ENCODE results near the gene PRR23B.

DNA sequence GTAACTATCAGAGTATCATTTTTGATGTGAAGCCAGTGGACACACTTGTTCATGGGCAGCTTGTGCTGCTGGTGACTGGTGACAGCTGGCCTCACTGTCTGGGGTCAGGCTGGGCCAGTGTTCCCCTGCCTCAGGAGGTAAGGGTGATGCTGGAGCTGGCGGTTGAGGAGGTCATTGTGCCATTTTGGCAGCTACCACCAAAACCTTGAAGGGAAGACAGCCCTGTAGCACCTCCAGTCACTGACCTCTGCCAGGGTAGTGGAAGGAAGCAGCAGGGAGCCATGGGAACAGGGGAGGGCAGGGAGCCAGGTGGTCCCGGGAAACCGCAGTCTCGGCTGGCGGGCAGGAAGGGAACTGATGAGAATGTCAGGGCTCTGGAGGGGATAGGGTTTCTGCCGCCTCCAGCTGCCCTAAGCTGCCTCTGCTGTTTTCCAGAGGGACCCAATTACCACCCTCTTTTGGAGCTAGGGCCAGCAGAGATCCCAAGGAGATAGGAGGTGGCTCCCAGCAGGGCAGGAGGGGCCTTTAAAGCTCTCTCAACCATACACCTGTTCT is 48.9 kb downstream of the PRR23B start:
- TF ChIP-seq, protein P1, sequence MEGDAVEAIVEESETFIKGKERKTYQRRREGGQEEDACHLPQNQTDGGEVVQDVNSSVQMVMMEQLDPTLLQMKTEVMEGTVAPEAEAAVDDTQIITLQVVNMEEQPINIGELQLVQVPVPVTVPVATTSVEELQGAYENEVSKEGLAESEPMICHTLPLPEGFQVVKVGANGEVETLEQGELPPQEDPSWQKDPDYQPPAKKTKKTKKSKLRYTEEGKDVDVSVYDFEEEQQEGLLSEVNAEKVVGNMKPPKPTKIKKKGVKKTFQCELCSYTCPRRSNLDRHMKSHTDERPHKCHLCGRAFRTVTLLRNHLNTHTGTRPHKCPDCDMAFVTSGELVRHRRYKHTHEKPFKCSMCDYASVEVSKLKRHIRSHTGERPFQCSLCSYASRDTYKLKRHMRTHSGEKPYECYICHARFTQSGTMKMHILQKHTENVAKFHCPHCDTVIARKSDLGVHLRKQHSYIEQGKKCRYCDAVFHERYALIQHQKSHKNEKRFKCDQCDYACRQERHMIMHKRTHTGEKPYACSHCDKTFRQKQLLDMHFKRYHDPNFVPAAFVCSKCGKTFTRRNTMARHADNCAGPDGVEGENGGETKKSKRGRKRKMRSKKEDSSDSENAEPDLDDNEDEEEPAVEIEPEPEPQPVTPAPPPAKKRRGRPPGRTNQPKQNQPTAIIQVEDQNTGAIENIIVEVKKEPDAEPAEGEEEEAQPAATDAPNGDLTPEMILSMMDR (optimal IDR thresholded peaks at IDR 0.05 in 1 of 3, IDR thresholded peaks at IDR 0.05 in 1 of 3, conservative IDR thresholded peaks at IDR 0.05 in 1 of 3; ENCODE audit: extremely low read depth in 1 of 3, insufficient read depth in 2 of 3, low read length in 3 of 3), result no peak
- no peak for TF ChIP-seq EZH2 (IDR thresholded peaks at IDR 0.05; ENCODE audit: low read length)
